Right renal pelvis (tissue), 4 donors: ENCODE measurements around the gene INAVA. TPM values are rescaled to one million over a fixed set of nuclear protein-coding genes. Genes with fewer than 3 reads are reported as not detected.
"Not testable (repeated sequence)": the region's sequence is repeated elsewhere in the genome, so short reads cannot be mapped to it uniquely, and the experiment has no call there.

Source experiments
- DNase-seq, 4 donors: peaks; one replicate each; pipeline ENCODE4 v3.0.0-alpha.2; 2013; ENCODE audit warnings: low read depth in 4 of 4, low spot score in 3 of 4, missing footprints in 1 of 4
- polyA plus RNA-seq, 4 donors: library from polyadenylated mRNA; unstranded; fragments of 120-200 nt; gene quantifications; one replicate each; pipeline ENCODE4 v1.2.1, GENCODE V29; 2013; ENCODE audit not compliant: insufficient read length in 4 of 4

The INAVA gene
- polyA plus RNA-seq, 4 donors, result 36.0 to 41.8 (median 38.6) TPM

- DNase-seq, result no peak
Observed at GRCh38 chr1:200916681-200917080, 22.0 kb downstream of the INAVA start.

GRCh38 chr1:200917291-200917817 lies 22.7 kb downstream of the INAVA start:
- DNase-seq, result no peak

DNA sequence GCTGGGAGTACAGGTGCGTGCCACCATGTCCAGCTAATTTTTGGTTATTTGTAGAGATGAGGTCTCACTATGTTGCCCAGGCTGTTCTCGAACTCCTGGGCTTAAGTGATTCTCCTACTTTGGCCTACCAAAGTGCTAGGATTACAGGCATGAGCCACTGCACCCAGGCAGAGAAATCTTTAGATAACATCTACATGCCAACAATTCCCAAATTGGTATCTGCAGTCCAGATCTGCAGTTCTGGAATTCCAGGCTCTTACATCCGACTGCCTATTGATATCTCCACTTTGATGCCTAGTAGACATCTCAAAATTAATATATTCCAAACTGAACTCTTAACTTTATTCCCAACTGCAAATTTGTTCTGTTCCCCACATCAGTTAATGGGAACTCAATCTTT lies 23.3 kb downstream of the INAVA start:
- DNase-seq, result no peak

GRCh38 chr1:200919386-200919785 lies 24.7 kb downstream of the INAVA start:
- DNase-seq, result no peak

DNA sequence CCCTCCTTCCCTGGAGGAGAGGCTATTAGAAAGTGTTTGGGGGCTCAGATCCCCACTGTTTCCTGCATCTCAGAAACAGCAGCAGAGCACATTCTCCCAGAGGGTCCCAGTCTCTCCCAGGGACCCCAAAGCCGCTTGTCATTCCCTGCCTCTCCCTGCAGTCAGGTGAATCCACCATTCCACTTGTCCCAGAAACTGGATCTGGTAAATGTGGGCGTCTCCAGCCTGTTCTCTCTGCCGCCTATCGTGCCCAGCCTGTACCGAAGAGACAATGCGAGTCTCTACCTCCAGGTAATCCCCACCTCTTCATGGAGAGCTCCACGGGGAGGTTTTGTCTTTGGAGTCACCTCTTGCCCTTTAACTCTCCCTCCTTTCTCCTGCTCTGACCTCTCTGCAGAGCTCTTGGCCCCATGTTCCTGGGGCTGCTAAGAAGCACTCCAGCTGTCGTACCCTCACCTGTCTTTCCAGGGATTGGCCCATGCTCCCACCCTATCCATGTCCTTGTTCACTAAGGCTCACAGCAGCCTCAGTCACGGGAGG lies 26.9 kb downstream of the INAVA start:
- no peak for DNase-seq

- DNase-seq, result no peak
Observed at GRCh38 chr1:200922406-200922805, 27.7 kb downstream of the INAVA start.

DNA sequence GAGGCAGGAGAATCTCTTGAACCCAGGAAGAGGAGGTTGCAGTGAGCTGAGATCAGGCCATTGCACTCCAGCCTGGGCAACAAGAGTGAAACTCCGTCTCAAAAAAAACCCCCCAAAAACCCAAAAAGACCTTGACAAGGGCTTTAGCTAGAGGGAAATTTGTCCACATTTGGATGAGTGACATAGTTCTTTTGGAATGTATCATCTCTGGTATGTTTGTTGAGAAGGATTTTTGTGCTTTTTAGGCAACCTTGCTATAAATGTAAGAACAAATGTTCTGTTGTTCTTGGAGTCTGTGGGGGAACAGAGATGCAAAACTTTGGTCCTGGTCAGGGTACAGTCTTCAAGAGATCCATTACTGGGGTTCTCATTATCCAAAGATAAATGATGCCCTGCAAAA lies 28.9 kb downstream of the INAVA start:
- no peak for DNase-seq

GRCh38 chr1:200925831-200926230 lies 31.1 kb downstream of the INAVA start:
- DNase-seq, result no peak

DNA sequence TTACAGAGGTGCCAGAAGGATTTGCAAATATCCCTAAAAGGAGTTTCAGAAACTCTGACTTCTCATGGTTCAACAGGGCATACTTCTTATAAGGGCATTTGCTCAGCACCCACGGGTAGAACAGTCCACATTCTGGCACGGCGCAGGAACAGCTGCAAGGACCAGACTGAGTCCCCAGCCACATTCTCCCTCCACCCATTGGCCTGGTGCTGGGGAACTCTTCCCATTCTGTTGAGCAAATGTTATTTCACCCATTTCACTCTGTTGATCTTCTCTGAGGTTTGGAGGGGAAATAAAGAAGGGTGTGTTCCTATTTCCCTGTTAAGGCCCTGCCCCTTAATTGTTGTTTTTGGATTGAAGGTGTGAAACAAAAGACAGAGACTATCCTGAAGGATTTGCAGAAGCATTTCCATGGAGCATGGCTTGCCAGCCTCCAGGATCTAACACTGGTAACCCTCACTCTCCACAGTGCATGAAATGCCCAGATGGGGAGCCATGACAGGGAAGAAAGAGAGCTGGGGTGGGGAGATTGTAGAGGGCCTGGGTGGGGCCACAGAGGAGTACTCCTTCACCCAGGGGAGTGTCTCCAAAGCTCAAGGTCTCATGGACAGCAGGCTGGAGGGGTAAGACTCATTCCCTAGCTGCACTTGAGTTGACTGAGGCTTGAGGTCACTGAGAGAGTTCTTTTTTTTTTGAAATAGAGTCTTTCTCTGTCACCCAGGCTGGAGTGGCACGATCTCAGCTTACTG lies 35.0 kb downstream of the INAVA start:
- no peak for DNase-seq

GRCh38 chr1:200930285-200930684 lies 35.6 kb downstream of the INAVA start:
- not testable (repeated sequence) for DNase-seq

DNA sequence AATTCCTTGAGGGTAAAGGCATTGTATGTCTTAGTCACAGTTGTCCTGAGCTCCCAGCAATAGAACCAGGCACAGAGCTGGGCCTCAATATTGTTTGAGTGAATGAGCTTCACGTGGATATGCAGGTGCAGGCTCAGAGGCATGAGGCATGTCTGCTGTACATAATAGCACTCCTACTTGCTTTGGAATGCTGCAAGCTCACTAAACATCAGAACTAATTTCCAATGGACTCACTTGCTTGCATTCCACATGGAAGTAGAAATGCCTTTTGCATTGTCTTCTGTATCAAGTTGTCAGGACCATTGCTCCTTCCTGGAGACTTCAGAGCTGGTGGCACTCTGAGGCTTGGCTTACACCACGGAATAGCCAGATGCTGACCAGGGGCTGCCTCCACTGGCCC lies 37.1 kb downstream of the INAVA start:
- DNase-seq, result no peak

DNA sequence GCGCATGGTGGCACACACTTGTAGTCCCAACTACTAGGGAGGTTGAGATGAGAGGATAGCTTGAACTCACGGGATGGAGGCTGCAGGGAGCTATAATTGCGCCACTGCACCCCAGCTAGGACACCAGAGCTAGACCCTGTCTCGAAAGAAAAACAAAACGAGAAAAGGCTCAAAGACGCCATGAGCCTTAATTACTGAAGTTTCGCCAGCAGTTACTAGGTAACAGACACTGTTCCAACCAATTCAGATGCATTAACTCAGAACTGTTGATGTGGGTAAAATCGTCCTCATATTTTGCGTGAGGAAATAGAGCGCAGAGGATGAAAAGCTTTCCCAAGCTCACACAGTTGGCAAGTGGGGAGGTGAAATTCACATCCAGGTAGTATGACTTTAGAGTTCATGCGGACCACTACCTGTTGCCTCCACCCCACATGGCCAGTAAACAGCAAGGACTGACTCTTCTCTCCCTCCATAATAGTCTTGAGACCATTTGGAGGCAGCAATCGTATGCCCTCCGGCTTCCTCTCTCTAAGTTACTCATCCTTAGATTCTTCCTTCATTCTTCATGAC lies 40.1 kb downstream of the INAVA start:
- DNase-seq, result no peak

DNA sequence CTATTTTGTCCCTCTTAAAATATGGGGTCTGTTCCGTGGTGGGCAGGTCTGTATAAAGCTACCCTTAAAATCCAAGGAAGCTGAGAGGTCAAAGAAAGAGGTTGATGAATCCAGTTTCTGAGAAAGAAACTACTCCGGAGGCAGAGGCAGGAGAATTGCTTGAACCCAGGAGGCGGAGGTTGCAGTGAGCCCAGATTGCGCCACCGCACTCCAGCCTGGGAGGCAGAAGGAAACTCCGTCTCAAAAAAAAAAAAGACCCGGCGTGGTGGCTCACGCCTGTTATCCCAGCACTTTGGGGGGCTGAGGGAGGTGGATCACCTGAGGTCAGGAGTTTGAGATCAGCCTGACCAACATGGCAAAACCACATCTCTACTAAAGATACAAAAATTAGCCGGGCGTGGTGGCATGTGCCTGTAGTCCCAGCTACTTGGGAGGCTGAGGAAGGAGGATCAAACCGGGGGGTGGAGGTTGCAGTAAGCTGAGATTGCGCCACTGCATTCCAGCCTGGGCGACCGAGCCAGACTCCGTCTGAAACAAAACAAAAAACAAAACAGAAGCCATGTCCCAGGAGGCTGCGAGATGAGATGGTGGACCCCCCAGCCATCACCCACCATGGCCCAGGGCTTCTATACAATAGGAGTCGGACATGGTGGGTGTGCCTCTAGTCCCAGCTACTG lies 40.7 kb downstream of the INAVA start:
- DNase-seq, result not testable (repeated sequence)

DNA sequence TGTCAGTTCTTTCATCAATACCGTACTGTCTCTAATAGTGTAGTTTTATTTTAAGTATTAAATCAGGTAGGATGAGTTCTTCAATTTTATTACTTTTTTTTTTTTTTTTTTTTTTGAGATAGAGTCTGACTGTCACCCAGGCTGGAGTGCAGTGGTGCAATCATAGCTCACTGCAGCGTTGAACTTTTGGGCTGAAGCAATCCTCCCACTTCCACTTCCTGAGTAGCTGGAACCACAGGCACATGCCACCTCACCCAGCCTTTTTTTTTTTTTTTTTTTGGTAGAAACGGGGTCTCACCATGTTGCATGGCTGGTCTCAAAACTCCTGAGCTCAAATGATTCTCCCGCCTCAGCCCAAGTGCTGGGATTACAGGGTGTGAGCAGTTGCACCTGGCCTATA lies 44.3 kb downstream of the INAVA start:
- no peak for DNase-seq

- no peak for DNase-seq
Observed at GRCh38 chr1:200945111-200945510, 50.4 kb downstream of the INAVA start.

- no peak for DNase-seq
Observed at GRCh38 chr1:200947059-200947566, 52.4 kb downstream of the INAVA start.

GRCh38 chr1:200949626-200950025 lies 54.9 kb downstream of the INAVA start:
- no peak for DNase-seq

DNA sequence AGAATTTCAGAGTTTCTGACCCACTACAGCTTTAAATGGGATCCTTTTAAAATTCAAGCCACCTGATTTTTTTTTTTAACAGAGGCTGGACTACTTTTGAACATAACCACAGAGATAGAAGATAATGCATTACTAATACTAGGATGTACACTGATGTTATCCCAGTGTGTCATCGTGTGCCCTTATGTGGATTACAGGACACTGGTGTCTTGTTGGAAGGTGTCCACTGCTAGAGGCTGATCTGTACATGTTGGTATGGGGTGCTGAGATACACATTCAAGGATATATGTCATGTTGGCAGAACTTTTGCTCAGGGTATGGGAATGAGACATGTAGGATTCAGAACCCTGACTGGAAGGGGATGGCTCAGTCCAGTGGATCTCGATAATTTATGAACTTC lies 56.3 kb downstream of the INAVA start:
- no peak for DNase-seq

- no peak for DNase-seq
Observed at GRCh38 chr1:200954434-200954833, 59.7 kb downstream of the INAVA start.

GRCh38 chr1:200958597-200958996 lies 63.9 kb downstream of the INAVA start:
- DNase-seq, result no peak

DNA sequence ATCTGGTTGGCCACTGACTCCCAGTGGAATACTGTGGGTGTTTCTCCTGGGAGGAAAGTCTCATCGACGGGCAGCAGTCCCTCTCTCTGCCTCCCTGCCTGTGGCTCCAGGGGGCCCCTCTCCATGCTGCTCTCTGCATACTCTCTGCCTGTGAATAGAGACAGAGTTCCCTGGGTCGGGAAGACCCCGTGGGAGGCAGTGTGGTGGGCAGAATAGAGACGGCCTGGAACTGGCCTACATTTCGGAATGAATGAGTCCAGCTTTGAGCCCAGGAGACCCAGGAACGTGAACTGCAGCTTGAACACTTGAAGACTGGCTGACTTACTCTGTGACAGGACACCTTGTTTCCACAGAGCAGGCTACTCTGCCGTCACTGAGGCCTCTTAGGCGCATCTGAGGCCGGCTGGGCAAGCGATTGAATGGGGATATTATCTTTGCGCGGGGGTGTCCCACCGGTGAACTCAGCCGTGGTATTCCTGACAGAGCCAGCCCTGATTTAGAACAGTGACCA lies 64.8 kb downstream of the INAVA start:
- DNase-seq, result no peak
